ENCODE results near the gene COPA. TPM values are rescaled to one million over a fixed set of nuclear protein-coding genes. Genes with fewer than 3 reads are reported as not detected.

Gene COPA
- total and polyA plus RNA-seq, 2 donors (not counting 3 experiments of a cell fraction or from before 2014, with no cell fraction given): 127 to 185 TPM

DNA sequence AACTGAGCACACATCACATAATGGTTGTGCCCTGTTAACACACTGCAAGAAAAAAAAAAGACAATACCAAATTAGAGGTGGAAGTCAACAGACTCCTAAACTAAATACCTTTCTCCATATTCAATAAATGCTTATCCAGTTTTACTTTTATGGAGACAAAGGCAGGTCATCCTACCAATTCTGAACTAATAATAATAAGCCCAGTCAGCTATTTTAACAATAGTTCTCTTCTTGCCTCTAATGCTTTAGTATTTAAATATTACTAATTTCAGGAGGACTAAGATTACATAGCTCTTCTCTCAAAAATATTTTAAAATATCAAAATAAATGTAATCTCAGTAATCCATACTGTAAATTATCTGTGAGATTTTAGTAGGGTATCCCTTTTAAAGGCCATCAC lies 10.5 kb downstream of the COPA start:
- no TSS peak for BruUV-seq (replicated peaks)
- FAIRE-seq (no peak), DNase-seq (ENCODE audit: low read depth, low spot score) (no peak)
- H4K20me1 ChIP-seq (replicated peaks; ENCODE audit: control insufficient read depth, extremely low read depth, insufficient read depth, low read length): no peaks in the 10 kb centered on the region
- peaks cover 29 to 31% of the 10 kb centered on the region in 2 experiments for H3K36me3 ChIP-seq (ENCODE audit: control insufficient read depth in 2 of 2, extremely low read depth in 1 of 2, insufficient read depth in 2 of 2, low read length in 2 of 2)
- no peaks in the 10 kb centered on the region for H3K9me3 ChIP-seq (replicated peaks; ENCODE audit: control insufficient read depth, insufficient read depth, low read length)
- TF ChIP-seq EZH2 (IDR thresholded peaks at IDR 0.05; ENCODE audit: borderline replicate concordance, low read depth, low read length, severe bottlenecking) (no peak), MAX (IDR thresholded peaks at IDR 0.05; ENCODE audit: insufficient read depth, insufficient read length) (no peak), POLR2AphosphoS5 (IDR thresholded peaks at IDR 0.05; ENCODE audit: insufficient read depth, low read depth, low read length) (no peak), FOS (IDR thresholded peaks at IDR 0.05; ENCODE audit: borderline replicate concordance, insufficient read depth, low read length) (no peak), JUN (IDR thresholded peaks at IDR 0.05; ENCODE audit: borderline replicate concordance, insufficient read depth, insufficient read length, low read depth) (no peak), MYC (IDR thresholded peaks at IDR 0.05; ENCODE audit: low read depth, low read length) (no peak), GATA2 (IDR thresholded peaks at IDR 0.05; ENCODE audit: insufficient read depth, insufficient read length, low read depth, low read length) (no peak), POLR2A (IDR thresholded peaks at IDR 0.05; ENCODE audit: low read depth, low read length) (no peak)
- TF ChIP-seq, protein P1, sequence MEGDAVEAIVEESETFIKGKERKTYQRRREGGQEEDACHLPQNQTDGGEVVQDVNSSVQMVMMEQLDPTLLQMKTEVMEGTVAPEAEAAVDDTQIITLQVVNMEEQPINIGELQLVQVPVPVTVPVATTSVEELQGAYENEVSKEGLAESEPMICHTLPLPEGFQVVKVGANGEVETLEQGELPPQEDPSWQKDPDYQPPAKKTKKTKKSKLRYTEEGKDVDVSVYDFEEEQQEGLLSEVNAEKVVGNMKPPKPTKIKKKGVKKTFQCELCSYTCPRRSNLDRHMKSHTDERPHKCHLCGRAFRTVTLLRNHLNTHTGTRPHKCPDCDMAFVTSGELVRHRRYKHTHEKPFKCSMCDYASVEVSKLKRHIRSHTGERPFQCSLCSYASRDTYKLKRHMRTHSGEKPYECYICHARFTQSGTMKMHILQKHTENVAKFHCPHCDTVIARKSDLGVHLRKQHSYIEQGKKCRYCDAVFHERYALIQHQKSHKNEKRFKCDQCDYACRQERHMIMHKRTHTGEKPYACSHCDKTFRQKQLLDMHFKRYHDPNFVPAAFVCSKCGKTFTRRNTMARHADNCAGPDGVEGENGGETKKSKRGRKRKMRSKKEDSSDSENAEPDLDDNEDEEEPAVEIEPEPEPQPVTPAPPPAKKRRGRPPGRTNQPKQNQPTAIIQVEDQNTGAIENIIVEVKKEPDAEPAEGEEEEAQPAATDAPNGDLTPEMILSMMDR (IDR thresholded peaks at IDR 0.05; ENCODE audit: extremely low read depth in 1 of 2, insufficient read depth in 1 of 2, low read depth in 1 of 2, low read length in 2 of 2): no peak
- CTCF ChIA-PET: interaction anchor here (0.7 to 4.8 kb wide), 4 partner anchors 9 to 139 kb away, joined by 3 to 24 read pairs (median 5); no protein-coding TSS in a partner anchor
- H3K4me2 ChIP-seq (ENCODE audit: insufficient read depth, low read length): no peak overlapping the region
- no peak overlapping the region for H3K4me3 ChIP-seq (replicated peaks in 1 of 3; ENCODE audit: insufficient read depth in 1 of 3, low read depth in 1 of 3, low read length in 3 of 3)
- peaks cover 24% of the 10 kb centered on the region for H3K79me2 ChIP-seq (ENCODE audit: control insufficient read depth, insufficient read depth, low read length)
- no peaks in the 10 kb centered on the region for H3K9me1 ChIP-seq (replicated peaks; ENCODE audit: control insufficient read depth, extremely low read depth, insufficient read depth, low read length)
- no peak overlapping the region for H3K9ac ChIP-seq (replicated peaks; ENCODE audit: extremely low read depth, insufficient read depth, low read length)
- no peak overlapping the region for H2AFZ ChIP-seq (ENCODE audit: low read depth, low read length)
- POLR2A ChIA-PET: no interaction called here
- H3K27me3 ChIP-seq (ENCODE audit: control insufficient read depth in 2 of 2, insufficient read depth in 2 of 2, low read length in 2 of 2): no peaks in the 10 kb centered on the region
- H3K27ac ChIP-seq (ENCODE audit: insufficient read depth, low read depth, low read length): no peak overlapping the region
- intact Hi-C loops (cut with micrococcal nuclease) (no loop called here), dilution Hi-C loops (cut with MboI; ENCODE audit: extremely low pct_ligation_motif_present, low sequenced_read_pairs) (no loop called here)
- H3K4me1 ChIP-seq (ENCODE audit: control insufficient read depth, extremely low read depth, insufficient read depth, low read length): no peaks in the 10 kb centered on the region

Measured in endothelial cell of umbilical vein (primary cell).